Erythroblast (primary cell): ENCODE measurements around the gene MTRR.

Source experiments
- GATA1 ChIP-seq: IDR thresholded peaks from 2 replicates; pipeline ENCODE4 v1.6.1; 2011; ENCODE audit warnings: low read depth, mild to moderate bottlenecking, control low read depth, low read length, moderate library complexity
- POLR2A ChIP-seq: IDR thresholded peaks from 2 replicates; pipeline ENCODE4 v1.6.1; 2011; ENCODE audit warnings: mild to moderate bottlenecking, low read length

DNA sequence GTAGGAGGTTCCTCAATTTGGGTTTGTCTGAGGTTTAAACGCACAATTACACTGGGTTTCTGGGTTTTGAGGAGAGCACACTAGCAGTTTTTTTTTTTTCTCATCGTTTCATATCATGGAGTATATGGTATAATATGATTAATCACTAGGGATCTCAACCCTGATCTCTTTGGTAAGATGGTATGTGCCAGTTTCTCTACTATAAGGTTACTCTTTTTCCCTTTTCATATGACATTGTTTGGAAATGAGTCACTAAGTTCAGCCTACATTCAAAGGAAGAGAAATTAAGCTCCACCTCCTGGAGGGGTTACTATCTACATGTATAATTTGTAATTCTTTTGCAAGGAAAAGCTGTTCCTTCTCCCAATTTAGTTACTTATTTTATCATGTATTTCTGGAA lies 35.2 kb downstream of the MTRR start:
- TF ChIP-seq POLR2A (no peak), GATA1 (no peak)
